GM12872 (cell line): ENCODE data around the gene PCBD1.

Source experiments
- TF ChIP-seq, protein P1 (sequence below): IDR thresholded peaks from 3 replicates; pipeline ENCODE4 v1.5.1; 2011; ENCODE audit warnings: low read depth, mild to moderate bottlenecking, low read length, moderate library complexity; ENCODE audit not compliant: insufficient read depth

Gene PCBD1

DNA sequence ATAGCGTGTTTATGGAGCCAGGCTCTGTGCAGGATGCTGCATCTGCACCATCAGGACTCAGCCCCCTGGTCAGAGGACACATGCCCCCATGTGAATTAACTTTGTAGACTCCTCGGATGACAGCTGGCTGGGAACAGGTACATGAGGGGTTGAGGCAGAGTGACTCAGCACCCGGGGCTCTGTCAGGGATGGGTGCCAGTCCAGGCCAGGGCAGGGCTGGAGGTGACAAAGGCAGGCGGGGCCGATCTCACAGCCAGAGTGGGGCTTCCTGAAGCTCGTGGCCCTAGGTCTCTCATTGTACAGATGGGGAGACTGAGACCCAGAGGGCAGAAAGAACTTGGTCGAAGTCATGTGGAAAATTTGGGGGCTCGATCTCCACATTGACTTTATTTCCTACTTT is 35.3 kb upstream of the PCBD1 start:
- TF ChIP-seq, protein P1, sequence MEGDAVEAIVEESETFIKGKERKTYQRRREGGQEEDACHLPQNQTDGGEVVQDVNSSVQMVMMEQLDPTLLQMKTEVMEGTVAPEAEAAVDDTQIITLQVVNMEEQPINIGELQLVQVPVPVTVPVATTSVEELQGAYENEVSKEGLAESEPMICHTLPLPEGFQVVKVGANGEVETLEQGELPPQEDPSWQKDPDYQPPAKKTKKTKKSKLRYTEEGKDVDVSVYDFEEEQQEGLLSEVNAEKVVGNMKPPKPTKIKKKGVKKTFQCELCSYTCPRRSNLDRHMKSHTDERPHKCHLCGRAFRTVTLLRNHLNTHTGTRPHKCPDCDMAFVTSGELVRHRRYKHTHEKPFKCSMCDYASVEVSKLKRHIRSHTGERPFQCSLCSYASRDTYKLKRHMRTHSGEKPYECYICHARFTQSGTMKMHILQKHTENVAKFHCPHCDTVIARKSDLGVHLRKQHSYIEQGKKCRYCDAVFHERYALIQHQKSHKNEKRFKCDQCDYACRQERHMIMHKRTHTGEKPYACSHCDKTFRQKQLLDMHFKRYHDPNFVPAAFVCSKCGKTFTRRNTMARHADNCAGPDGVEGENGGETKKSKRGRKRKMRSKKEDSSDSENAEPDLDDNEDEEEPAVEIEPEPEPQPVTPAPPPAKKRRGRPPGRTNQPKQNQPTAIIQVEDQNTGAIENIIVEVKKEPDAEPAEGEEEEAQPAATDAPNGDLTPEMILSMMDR = no peak

DNA sequence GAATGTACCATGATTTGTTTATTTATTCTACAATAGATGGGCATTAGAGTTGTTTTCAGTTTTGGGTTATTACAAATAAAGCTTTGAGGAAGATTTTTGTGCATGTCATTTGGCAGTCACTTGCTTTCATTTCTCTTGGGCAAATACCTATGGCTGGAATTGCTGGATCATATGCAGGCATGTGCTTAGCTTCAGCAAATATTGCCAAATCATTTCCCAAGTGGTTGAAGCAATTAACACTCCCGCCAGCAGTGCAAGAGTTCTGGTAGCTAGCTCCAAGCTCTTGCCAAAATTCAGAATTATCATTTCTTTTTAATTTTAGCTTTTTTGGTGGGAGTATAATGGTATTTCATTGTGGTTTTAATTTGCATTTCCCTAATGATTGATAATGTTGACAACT is 32.9 kb upstream of the PCBD1 start:
- TF ChIP-seq, protein P1 = no peak

DNA sequence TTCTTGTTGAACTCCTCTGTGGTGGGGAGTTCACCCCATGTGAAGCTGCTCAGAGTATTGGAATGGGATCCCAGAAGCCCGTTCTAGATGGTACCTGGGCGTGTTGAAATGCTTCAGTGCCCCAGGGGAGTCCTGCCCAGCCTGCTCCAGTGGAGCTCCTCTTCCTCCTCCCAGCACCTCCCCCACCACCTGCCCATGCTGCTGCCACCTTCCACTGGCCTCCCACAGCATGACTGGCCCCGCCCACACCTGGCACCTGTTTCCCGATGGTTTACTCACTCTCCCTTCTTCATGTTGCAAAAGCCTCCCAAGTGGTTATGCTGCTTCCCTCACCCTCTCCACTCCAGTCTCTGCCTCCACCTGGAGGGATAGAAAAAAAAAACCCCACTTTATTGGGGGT is 32.2 kb upstream of the PCBD1 start:
- TF ChIP-seq, protein P1 = no peak

DNA sequence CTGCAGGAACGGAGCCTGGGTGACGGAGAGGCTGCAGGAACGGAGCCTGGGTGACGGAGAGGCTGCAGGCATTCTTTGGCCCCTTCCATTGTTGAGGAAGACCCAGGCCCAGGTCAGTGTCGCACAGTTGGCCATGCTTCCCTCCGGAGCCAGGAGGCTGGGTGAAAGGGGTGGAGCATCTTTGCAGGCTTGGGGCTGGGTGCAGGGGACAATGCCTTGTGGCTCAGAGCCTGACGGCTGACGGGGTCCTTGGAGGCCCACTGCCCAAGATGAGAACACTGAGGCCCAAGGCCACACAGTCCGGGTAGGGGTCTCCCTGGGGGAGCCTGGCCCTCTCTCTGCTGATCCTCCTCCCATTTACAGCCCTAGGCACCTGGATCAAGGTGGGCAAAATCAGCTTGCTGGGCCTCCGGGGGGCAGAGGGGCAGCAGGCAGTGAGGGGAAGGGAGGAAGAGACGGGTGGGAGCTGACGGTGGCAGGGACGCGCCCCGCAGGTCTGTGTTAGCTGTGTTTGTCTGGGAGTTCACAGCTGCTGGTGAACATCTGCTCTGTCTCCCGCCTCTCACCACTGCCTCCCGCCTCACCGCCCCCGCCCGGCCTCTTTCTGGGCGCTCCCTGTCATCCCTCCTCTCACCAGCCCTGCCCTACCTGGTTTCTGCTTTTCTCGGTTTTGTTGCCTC is 30.6 kb upstream of the PCBD1 start:
- TF ChIP-seq, protein P1 = no peak

DNA sequence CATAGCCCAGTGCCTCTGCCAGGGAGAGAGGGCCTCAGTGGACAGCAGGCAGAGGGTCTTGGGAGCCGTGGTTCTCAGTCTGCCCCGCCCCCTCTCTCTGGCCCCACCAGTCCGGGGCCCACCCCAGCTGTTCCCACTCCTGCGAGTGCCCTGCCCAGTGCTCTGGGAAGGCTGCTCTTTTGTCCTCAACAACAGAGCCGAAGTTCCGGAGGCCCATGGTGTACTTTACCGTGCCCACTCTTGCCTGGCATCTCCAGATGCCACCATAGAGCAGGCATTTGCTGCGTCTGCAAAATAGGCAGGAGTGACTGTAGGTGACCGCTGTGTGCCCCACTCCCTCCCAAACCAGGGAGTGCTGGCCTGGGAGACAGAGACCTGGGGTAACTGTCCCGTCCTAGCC is 29.3 kb upstream of the PCBD1 start:
- TF ChIP-seq, protein P1 = no peak

DNA sequence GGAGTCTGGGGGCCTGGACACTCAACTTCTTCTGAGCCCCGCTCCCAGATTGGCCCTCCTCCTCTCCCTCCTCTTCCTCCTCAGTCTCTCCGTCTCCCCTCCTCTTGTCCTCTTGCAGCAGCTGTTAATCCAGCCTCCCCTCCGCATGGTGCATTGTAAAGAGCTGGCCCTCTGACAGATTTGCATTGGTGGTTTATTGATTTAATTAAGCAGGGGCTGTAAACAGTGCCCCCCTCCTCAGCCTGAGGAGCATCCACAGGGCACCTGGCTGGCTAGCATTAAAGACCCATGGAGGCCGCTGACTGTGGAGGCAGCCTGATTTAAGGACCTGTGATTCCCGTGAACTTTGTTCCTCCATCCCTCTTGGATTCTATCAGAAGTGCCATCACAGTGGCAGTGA is 28.9 kb upstream of the PCBD1 start:
- TF ChIP-seq, protein P1 = no peak

DNA sequence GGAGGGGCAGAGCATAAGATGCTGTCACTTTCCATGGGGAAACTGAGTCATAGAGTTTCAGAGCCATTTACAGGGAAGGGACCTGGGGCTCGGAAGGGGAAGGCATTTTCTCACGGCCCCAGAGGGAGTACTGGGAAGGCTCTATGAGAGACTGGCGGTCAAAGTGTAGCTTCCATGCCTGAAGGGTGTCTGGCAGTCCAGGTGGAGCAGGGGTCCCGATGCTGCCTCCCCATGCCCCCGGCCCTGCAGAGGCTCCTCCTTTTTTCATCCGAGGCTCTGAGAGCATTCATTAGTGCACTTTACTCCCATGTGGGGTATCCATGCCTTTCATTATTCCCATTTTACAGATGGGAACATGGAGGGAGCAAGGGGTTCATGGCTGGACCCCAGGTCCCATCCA is 27.9 kb upstream of the PCBD1 start:
- TF ChIP-seq, protein P1 = no peak
